Measurements from ENCODE around the gene FAM193A.
"Not testable (repeated sequence)": the region's sequence is repeated elsewhere in the genome, so short reads cannot be mapped to it uniquely, and the experiment has no call there.

FAM193A gene

GRCh38 chr4:2574009-2574408 is 37.6 kb downstream of the FAM193A start:
- DNase-seq: no peak

DNA sequence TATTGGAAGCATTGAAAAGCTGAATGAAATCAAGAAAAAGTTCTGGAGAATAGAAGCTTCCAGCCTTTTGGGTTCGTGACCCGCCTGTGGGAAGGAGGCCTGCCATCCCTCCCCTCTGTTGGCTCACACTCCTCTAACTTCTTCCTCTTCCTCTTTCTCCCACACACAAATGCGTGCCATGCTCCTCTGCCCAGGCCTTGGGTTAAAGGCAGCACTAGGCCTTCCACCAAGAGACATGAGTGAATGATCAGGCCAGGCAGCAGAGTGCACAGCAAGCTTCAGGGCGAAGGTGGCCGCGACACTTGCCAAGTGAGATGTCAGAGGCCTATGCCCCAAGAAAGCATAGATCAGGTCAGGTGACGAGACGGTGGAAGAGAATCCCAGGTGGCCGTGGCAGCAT is 38.4 kb downstream of the FAM193A start:
- no peak for DNase-seq

GRCh38 chr4:2576290-2576689 is 39.8 kb downstream of the FAM193A start:
- no peak for DNase-seq

GRCh38 chr4:2578106-2578505 is 41.7 kb downstream of the FAM193A start:
- no peak for DNase-seq

GRCh38 chr4:2579910-2580309 is 43.5 kb downstream of the FAM193A start:
- no peak for DNase-seq

DNA sequence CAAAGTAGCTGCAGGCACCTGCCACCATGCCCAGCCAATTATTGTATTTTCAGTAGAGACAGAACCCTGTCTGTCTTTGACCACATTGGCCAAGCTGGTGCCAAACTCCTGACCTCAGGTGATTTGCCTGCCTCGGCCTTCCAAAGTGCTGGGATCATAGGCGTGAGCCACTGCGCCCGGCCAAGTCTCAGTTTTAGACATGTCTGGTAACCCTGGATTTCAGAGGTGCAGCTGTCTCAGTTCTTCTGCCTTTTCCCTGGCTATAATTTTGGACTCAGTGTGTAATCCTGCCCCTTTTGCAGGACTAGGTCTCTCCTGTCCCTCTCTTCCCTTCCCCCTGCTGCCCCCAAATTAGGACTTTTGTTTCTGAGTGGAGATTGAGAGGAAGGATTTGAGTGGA is 46.6 kb downstream of the FAM193A start:
- DNase-seq: no peak

- no peak for DNase-seq
Observed at GRCh38 chr4:2583517-2583916, 47.1 kb downstream of the FAM193A start.

- no peak for DNase-seq
Observed at GRCh38 chr4:2586502-2586901, 50.1 kb downstream of the FAM193A start.

DNA sequence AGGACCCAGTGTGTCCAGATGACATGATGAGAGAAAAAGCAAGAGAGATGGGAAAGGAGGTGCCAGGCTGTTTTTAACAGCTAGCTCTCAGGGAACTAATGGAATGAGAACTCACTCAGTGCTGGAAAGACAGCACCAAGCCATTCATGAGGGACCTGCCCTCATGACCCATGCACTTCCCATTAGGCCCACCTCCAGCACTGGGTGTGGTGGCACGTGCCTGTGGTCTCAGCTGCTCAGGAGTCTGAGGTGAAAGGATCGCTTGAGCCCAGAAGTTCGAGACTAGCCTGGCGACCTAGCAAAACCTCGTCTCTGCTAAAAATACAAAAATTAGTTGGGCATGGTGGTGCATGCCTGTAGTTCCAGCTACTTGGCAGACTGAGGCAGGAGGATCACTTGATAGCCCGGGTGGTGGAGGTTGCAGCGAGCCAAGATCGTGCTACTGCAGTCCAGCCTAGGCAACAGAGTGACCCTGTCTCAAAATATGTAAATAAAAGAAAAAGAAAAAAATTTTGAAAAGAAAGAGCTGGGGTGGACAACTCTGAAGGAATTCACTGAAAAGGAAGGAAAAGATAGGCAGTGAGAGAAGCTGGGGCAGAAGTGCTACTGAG is 50.9 kb downstream of the FAM193A start:
- DNase-seq: no peak

DNA sequence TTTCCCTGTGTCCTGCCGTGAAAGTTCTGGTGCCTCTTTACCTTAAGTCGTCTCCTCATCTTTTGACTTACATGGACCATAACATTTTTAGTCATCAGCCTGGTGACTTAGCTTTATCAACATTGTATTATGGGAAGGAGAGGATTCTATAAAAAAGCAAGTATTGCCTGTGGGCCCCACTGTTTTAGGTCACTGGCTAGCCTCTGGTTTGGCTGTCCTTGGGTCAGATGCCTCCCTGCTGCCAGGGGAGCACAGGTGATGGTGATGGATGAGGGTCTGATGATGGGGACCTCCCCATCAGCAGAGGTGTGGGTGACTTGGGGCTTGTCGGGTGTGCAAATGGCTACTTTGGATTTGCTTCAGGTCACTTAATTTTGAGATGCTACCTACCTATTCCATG is 51.8 kb downstream of the FAM193A start:
- no peak for DNase-seq

- no peak for DNase-seq
Observed at GRCh38 chr4:2591189-2591588, 54.7 kb downstream of the FAM193A start.

DNA sequence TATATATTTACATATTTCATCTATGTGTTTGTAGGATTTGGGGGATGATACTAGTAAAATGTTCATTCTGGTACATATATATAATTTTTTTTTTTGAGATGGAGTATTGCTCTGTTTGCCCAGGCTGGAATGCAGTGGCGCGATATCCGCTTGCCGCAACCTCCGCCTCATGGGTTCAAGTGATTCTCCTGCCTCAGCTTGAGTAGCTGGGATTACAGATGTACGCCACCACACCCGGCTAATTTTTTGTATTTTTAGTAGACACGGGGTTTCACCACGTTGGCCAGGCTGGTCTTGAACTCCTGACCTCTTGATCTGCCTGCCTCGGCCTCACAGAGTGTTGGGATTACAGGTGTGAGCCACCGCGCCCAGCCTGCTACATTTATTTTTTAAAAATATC is 55.6 kb downstream of the FAM193A start:
- DNase-seq: not testable (repeated sequence)

DNA sequence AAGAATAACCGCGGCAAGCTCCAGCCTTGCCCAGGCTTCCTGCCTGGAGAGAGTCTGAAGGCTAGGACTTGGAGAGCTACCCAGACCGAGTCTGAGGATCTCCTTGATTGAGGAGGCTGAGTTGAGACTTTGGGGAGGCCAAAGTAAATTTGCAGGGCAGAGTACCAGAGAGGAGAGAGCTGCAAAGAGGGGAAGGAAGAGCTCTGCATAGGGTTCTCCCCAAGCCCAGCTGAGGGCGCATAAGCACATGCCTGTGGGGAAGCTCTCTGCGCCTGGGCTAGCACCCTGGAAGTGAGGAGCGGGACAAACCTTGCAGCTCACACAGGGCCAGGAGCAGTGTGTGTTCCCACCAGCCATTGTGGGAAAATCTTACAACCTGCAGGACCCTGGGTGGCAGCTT is 56.1 kb downstream of the FAM193A start:
- DNase-seq: no peak

DNA sequence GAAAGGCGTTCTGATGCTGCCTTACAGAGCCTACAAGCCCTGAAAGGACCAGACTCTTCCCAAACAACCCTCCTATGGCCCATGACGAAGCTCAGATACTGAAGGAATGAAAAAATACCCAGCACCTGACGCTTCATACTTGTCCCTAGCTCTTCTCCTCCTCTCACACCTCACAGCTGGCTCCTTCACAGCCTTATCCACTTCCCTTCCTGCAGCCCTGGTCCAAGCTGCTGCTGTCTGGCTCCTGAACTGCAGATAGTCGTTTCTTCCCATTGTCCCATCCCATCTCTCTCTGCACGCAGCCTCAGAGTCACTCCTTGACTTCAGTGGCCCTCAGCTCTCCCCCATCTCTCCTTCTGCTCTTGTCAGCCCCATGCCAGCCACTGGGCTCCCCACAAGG is 56.6 kb downstream of the FAM193A start:
- DNase-seq: no peak

- DNase-seq: no peak
Observed at GRCh38 chr4:2595436-2595835, 59.0 kb downstream of the FAM193A start.

DNA sequence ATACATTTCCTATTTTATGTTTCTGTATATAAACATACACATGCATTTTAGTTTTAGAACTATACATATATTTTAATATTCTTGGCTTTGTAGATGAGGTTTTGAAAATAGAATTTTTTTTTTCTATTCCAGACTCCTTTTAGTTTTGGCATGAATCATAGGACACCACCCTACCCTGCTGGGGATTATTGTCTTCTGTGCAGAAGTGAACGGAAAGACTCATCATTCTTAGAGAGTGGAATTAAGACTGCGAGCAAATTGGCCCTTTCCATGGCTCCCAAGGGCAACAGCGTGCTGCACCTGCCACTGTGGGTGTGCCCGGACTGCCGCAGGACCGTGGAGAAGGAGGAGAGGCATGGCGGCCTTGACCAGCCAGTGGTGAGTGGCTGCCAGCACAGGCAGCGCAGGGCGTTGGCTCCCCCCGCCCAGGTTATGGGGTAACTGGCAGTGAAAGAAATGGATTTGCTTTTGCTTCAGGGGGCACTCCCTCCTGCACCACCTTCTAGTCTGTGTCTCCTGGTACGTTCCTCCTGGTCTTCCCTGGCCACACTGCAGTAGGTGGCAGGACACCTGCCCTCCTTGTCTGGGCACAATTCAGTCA is 59.6 kb downstream of the FAM193A start:
- no peak for DNase-seq

- DNase-seq: no peak
Observed at GRCh38 chr4:2596611-2597010, 60.2 kb downstream of the FAM193A start.

DNA sequence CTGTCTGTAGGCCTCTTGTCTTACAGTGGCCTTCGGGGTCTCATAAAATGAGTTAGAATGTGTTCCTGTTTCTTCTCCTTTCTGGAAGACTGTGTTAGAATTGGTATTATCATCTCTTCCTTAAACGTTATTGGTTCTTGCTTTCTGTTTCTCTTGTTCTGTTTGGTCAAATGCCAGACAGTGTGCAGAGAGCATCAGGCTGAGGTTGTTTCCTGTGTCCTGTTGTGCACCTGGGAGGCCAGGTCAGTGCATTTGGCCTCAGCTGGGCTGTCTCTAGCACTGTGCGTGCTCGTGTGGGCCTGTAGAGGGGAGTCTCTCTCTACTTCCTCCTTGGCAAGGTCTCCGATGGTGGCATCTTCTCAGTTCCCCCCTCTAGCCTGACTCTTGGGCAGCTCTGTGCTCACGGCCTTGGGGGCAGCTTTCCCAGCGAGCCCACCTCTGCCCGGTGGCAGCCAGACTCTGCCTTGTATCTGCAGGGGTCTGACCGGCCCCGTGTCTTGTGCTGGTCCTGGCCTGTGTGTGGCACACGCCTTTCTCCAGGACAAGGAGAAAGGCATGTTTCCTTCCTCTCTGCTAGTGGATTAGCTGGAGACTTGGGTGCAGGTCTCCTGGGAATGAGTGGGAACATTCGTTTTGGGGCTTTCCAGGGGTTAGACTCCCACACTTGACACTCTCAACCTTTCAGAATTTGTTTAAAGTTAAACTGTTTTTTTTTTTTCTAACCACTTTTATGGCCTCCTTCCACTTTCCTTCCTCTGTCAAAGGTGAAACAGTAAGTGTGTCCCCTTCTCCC is 62.3 kb downstream of the FAM193A start:
- no peak for DNase-seq

DNA sequence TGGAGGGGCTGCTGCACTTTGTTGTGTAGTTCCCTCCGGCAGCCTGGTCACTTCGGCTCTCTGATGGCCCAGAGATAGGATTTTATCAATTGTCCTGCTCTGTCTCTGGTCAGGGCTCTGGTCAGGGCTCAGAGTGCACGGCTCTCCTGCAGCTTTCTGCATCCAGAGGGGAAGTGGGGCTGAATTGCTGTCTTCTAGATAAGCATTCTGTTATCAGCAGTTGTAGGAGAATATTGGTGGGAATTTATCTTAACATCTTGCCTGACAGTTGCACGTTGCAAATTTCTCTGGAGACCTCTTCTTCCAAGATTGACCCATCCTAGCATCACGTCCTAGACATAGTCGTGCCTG is 62.8 kb downstream of the FAM193A start:
- no peak for DNase-seq

- DNase-seq: no peak
Observed at GRCh38 chr4:2600878-2601277, 64.4 kb downstream of the FAM193A start.

DNA sequence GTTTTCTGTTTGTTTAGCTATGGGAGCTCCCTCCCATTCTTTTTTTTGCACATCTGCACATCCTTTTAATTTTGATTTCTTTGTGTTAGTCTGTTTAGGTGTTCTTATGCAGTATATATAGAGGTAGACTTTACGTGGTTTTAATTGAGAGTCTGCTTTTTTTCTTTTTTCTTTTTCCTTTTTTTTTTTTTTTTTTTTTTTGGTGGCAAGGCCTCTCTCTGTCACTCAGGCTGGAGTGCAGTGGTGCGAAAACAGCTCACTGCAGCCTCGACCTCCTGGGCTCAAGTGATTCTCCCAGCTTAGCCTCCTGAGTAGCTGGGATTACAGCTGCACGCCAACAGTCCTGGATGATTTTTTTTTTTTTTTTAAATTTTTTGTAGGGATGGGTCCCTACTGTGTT is 68.2 kb downstream of the FAM193A start:
- DNase-seq: no peak

DNA sequence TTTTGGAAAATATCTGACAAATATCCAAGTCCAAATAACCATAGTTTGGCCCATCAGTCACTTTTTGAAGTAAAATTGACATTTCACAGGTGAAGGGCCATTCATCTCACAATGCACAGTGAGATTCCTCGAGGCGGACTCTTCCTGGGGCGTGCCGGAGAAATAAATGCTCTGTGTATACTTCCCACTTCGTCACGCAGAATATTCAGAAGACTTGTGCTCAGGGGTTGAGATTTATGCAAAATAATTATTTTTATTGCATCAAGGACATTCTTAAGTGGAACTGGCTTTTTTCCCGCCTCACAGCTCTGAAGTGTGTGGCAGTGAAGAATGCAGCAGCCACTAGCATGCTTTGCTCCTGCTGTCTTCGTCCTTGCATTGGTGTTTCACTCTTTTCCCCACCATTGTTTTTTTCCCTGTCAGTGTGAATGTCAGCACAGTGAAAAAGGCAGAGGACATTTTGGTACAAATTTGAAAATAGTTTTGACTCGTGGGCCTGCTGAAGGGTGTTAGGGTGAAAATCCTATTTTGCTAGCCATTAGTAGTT is 70.6 kb downstream of the FAM193A start:
- DNase-seq: no peak

DNA sequence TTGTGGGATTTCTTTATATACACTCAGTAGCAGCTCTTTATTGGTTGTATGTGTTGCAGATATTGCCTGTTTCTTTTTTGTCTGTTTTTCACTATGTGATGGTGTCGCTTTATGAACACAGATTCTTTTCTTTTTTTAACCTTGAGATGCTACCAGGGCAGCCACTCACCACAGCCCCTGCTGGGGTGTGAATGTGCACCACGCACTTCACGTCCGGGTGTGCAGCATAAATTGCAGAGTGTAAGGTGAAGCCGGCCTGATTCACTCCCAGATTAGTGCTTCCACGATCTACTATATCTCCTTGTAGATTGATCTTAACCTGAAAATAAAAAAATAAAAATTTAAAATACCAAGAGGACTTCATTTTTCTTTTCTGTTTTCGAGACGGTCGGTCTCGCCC is 71.4 kb downstream of the FAM193A start:
- no peak for DNase-seq

DNA sequence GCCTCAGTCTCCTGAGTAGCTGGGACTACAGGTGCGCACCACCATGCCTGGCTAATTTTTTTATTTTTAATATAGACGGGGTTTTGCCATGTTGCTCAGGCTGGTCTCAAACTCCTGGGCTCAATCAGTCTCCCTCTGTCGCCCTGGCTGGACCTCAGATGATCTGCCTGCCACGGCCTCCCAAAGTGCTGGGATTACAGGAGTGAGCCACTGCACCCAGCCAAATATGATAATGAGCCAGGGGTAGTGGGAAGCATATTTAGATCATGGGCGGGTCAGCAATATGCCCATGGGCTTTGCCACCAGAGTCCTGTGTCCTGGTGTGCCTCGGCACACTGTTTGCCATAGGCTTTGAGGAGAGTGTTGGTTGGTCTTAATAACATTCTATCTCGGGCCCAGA is 71.8 kb downstream of the FAM193A start:
- no peak for DNase-seq
